Rectal smooth muscle tissue (tissue), 1 donor: ENCODE measurements around the gene GMPR2.

Experiments used
- H3K27ac ChIP-seq: one replicate; pipeline ENCODE4 v1.7.0; 2013; ENCODE audit warnings: low read depth, low read length, inconsistent platforms
- H3K27me3 ChIP-seq: one replicate; pipeline ENCODE4 v1.7.0; 2013; ENCODE audit warnings: low read length; ENCODE audit not compliant: control insufficient read depth, insufficient read depth
- H3K36me3 ChIP-seq: one replicate; pipeline ENCODE4 v1.7.0; 2013; ENCODE audit warnings: low read length; ENCODE audit not compliant: control insufficient read depth, insufficient read depth
- H3K4me1 ChIP-seq: one replicate; pipeline ENCODE4 v1.7.0; 2013; ENCODE audit warnings: low read length; ENCODE audit not compliant: control insufficient read depth, insufficient read depth
- H3K4me3 ChIP-seq: one replicate; pipeline ENCODE4 v1.7.0; 2013; ENCODE audit warnings: low read length
- H3K9ac ChIP-seq: one replicate; pipeline ENCODE4 v1.7.0; 2013; ENCODE audit warnings: low read length

Gene GMPR2

GRCh38 chr14:24252289-24253124, 19.8 kb downstream of the GMPR2 start:
- Histone ChIP-seq H3K9ac (no peak overlapping the region), H3K36me3 (no peaks in the 10 kb centered on the region), H3K27ac (no peak overlapping the region), H3K27me3 (no peaks in the 10 kb centered on the region), H3K4me1 (no peaks in the 10 kb centered on the region), H3K4me3 (no peak overlapping the region)

- Histone ChIP-seq H3K36me3 (no peaks in the 10 kb centered on the region), H3K9ac (no peak overlapping the region), H3K4me1 (no peaks in the 10 kb centered on the region), H3K27ac (no peak overlapping the region), H3K27me3 (no peaks in the 10 kb centered on the region), H3K4me3 (no peak overlapping the region)
Measured at GRCh38 chr14:24253936-24254335, 21.2 kb downstream of the GMPR2 start.

GRCh38 chr14:24254630-24255392, 22.1 kb downstream of the GMPR2 start:
- Histone ChIP-seq H3K4me3 (no peak overlapping the region), H3K27ac (no peak overlapping the region), H3K36me3 (no peaks in the 10 kb centered on the region), H3K27me3 (no peaks in the 10 kb centered on the region), H3K9ac (no peak overlapping the region), H3K4me1 (no peaks in the 10 kb centered on the region)

- Histone ChIP-seq H3K4me3 (no peak overlapping the region), H3K27me3 (no peaks in the 10 kb centered on the region), H3K36me3 (no peaks in the 10 kb centered on the region), H3K4me1 (no peaks in the 10 kb centered on the region), H3K27ac (no peak overlapping the region), H3K9ac (no peak overlapping the region)
Measured at GRCh38 chr14:24255438-24255837, 22.7 kb downstream of the GMPR2 start.

GRCh38 chr14:24255931-24256711, 23.4 kb downstream of the GMPR2 start:
- H3K27me3 ChIP-seq, result no peaks in the 10 kb centered on the region
- H3K9ac ChIP-seq, result no peak overlapping the region
- no peaks in the 10 kb centered on the region for H3K4me1 ChIP-seq
- no peaks in the 10 kb centered on the region for H3K36me3 ChIP-seq
- H3K4me3 ChIP-seq, result no peak overlapping the region
- no peak overlapping the region for H3K27ac ChIP-seq

GRCh38 chr14:24256960-24257359, 24.2 kb downstream of the GMPR2 start:
- no peak overlapping the region for H3K4me3 ChIP-seq
- H3K27me3 ChIP-seq, result no peaks in the 10 kb centered on the region
- H3K36me3 ChIP-seq, result no peaks in the 10 kb centered on the region
- no peaks in the 10 kb centered on the region for H3K4me1 ChIP-seq
- no peak overlapping the region for H3K9ac ChIP-seq
- no peak overlapping the region for H3K27ac ChIP-seq

- Histone ChIP-seq H3K4me1 (no peaks in the 10 kb centered on the region), H3K27me3 (no peaks in the 10 kb centered on the region), H3K4me3 (no peak overlapping the region), H3K9ac (no peak overlapping the region), H3K27ac (no peak overlapping the region), H3K36me3 (no peaks in the 10 kb centered on the region)
Measured at GRCh38 chr14:24258119-24258518, 25.4 kb downstream of the GMPR2 start.

- no peak overlapping the region for H3K9ac ChIP-seq
- H3K36me3 ChIP-seq, result no peaks in the 10 kb centered on the region
- H3K4me3 ChIP-seq, result no peak overlapping the region
- no peak overlapping the region for H3K27ac ChIP-seq
- no peaks in the 10 kb centered on the region for H3K27me3 ChIP-seq
- no peaks in the 10 kb centered on the region for H3K4me1 ChIP-seq
Measured at GRCh38 chr14:24258548-24259265, 26.0 kb downstream of the GMPR2 start.

GRCh38 chr14:24259282-24260025, 26.7 kb downstream of the GMPR2 start:
- Histone ChIP-seq H3K4me3 (no peak overlapping the region), H3K27ac (no peak overlapping the region), H3K36me3 (no peaks in the 10 kb centered on the region), H3K9ac (no peak overlapping the region), H3K4me1 (no peaks in the 10 kb centered on the region), H3K27me3 (no peaks in the 10 kb centered on the region)

- Histone ChIP-seq H3K36me3 (no peaks in the 10 kb centered on the region), H3K4me3 (no peak overlapping the region), H3K27ac (no peak overlapping the region), H3K27me3 (no peaks in the 10 kb centered on the region), H3K9ac (no peak overlapping the region), H3K4me1 (no peaks in the 10 kb centered on the region)
Measured at GRCh38 chr14:24260026-24260779, 27.5 kb downstream of the GMPR2 start.

- no peaks in the 10 kb centered on the region for H3K36me3 ChIP-seq
- no peak overlapping the region for H3K4me3 ChIP-seq
- H3K27me3 ChIP-seq, result no peaks in the 10 kb centered on the region
- no peak overlapping the region for H3K27ac ChIP-seq
- H3K4me1 ChIP-seq, result no peaks in the 10 kb centered on the region
- H3K9ac ChIP-seq, result no peak overlapping the region
Measured at GRCh38 chr14:24260780-24261157, 28.0 kb downstream of the GMPR2 start.
